Naive thymus-derived CD4-positive, alpha-beta T cell (primary cell): ENCODE results near the gene ATRN. TPM values are rescaled to one million over a fixed set of nuclear protein-coding genes. Genes with fewer than 3 reads are reported as not detected.

Experiments
- ATAC-seq: fragments of 150-1000 bp; cut with Tn5 transposase; 2 replicates; pipeline ENCODE4 v1.10.0; 2021; ENCODE audit warnings: mild to moderate bottlenecking, moderate library complexity
- CTCF ChIA-PET: fragments of 350-600 bp; sonication (Branson Sonifier 250); formaldehyde crosslinking; loops from one replicate; lab custom pipeline; 2021; ENCODE audit warnings: antibody characterized with exemption; lab: Charles Lee
- POLR2A ChIA-PET: fragments of 350-600 bp; sonication (Branson Sonifier 250); formaldehyde crosslinking; loops from one replicate; lab custom pipeline; 2021; ENCODE audit warnings: antibody characterized with exemption, inconsistent platforms; lab: Charles Lee
- DNase-seq, 9 donors: peaks; one replicate each; pipeline versions ENCODE4 v3.0.0 to v3.0.0-alpha.2; 2020 to 2022; ENCODE audit warnings: mixed read lengths in 1 of 9
- H3K27ac ChIP-seq: one replicate; pipeline ENCODE4 v1.7.0; 2013; ENCODE audit warnings: mild to moderate bottlenecking, low read depth, low read length, moderate library complexity
- H3K27me3 ChIP-seq, 2 donors: one replicate each; pipeline ENCODE4 v1.7.0; 2013; ENCODE audit warnings: low read length in 2 of 2, mild to moderate bottlenecking in 2 of 2, moderate library complexity in 2 of 2; ENCODE audit not compliant: control insufficient read depth in 2 of 2, insufficient read depth in 2 of 2
- H3K36me3 ChIP-seq, 3 experiments: 1 replicate in 2 of 3; 2 replicates in 1 of 3; pipeline ENCODE4 v1.7.0; 2013; ENCODE audit warnings: low read length in 3 of 3, mild to moderate bottlenecking in 3 of 3, moderate library complexity in 1 of 3; ENCODE audit not compliant: insufficient read depth in 3 of 3, control insufficient read depth in 2 of 3
- H3K4me1 ChIP-seq, 2 donors: one replicate each; pipeline ENCODE4 v1.7.0; 2013; ENCODE audit warnings: low read length in 2 of 2, mild to moderate bottlenecking in 2 of 2, moderate library complexity in 1 of 2; ENCODE audit not compliant: control insufficient read depth in 2 of 2, insufficient read depth in 2 of 2
- H3K4me3 ChIP-seq: 2 replicates; pipeline ENCODE4 v1.7.0; 2013; ENCODE audit warnings: mild to moderate bottlenecking, low read length
- H3K9me3 ChIP-seq, 3 experiments: 1 replicate in 2 of 3; 2 replicates in 1 of 3; pipeline ENCODE4 v1.7.0; 2013; ENCODE audit warnings: low read length in 3 of 3; ENCODE audit not compliant: control insufficient read depth in 2 of 3
- H3K27ac Mint-ChIP-seq, 9 donors: one replicate each; pipeline ENCODE4 v1.8.0; 2020 to 2022; ENCODE audit warnings: mixed read lengths in 9 of 9, mild to moderate bottlenecking in 8 of 9, moderate library complexity in 5 of 9, inconsistent platforms in 2 of 9
- H3K27me3 Mint-ChIP-seq, 5 donors: one replicate each; pipeline ENCODE4 v1.8.0; 2021 to 2022; ENCODE audit warnings: mixed read lengths in 5 of 5, mild to moderate bottlenecking in 1 of 5
- H3K36me3 Mint-ChIP-seq, 5 donors: one replicate each; pipeline ENCODE4 v1.8.0; 2020 to 2022; ENCODE audit warnings: mixed read lengths in 5 of 5, mild to moderate bottlenecking in 3 of 5, inconsistent platforms in 1 of 5
- H3K4me1 Mint-ChIP-seq, 7 donors: one replicate each; pipeline ENCODE4 v1.8.0; 2020 to 2022; ENCODE audit warnings: mixed read lengths in 7 of 7, mild to moderate bottlenecking in 3 of 7, inconsistent platforms in 1 of 7
- H3K4me3 Mint-ChIP-seq, 10 donors: one replicate each; pipeline ENCODE4 v1.8.0; 2020 to 2022; ENCODE audit warnings: mild to moderate bottlenecking in 10 of 10, mixed read lengths in 10 of 10, moderate library complexity in 6 of 10, inconsistent platforms in 2 of 10
- H3K9me3 Mint-ChIP-seq, 11 donors: one replicate each; pipeline ENCODE4 v1.8.0; 2020 to 2022; ENCODE audit warnings: mixed read lengths in 11 of 11, mild to moderate bottlenecking in 4 of 11, inconsistent platforms in 1 of 11, moderate library complexity in 1 of 11
- intact Hi-C, 2 donors: fragments of 100-400 bp; cut with micrococcal nuclease; formaldehyde crosslinking; loops; one replicate each; pipeline ENCODE4 v1.15.1; 2023
- polyA plus RNA-seq, 2 donors: library from polyadenylated mRNA; unstranded; fragments of 300-500 nt; fragmentation: Illumina TruSeq; gene quantifications; one replicate each; pipeline ENCODE4 v1.2.3, GENCODE V29; 2021
- total RNA-seq, 6 experiments: library from RNA in 5 of 6; stranded (reverse) in 5 of 6; gene quantifications; 1 replicate in 5 of 6; 2 replicates in 1 of 6; pipeline ENCODE4 v1.2.3 and lab custom pipeline; 2021 to 2026

Gene ATRN
- total and polyA plus RNA-seq, 7 experiments from 2014 or later, result 9.2 to 17.5 (median 12.9) TPM

DNA sequence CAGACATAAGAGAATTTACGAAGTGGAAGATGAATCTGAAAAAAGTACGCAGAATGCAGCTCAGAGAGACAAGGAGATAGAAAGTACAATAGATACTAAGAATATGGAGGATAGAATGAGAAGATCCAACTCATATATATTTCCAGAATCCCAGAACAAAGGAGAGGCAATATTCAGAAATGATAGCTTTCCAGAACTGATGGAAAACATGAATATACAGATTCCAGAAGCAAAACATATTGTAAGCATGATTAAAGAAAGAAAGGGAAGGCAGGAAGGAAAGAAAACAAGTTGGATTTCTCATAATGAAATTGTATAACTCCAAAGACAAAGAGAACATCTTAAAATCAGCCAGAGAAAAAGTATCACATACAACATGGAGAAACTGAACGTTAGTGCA is 169.4 kb downstream of the ATRN start:
- peaks cover 0 to 7% (median 0%) of the 10 kb centered on the region in 11 donors for H3K9me3 Mint-ChIP-seq
- ATAC-seq (no peak), DNase-seq (no peak)
- no peaks in the 10 kb centered on the region for H3K4me1 Mint-ChIP-seq
- no peaks in the 10 kb centered on the region for H3K27me3 Mint-ChIP-seq
- intact Hi-C loops, result no loop called here
- peaks cover 0 to 33% (median 0%) of the 10 kb centered on the region in 3 experiments for H3K36me3 ChIP-seq
- ChIA-PET POLR2A (no interaction called here), CTCF (no interaction called here)
- no peaks in the 10 kb centered on the region for H3K27me3 ChIP-seq
- no peaks in the 10 kb centered on the region for H3K4me1 ChIP-seq
- H3K27ac ChIP-seq, result no peak overlapping the region
- no peak overlapping the region for H3K4me3 Mint-ChIP-seq
- H3K27ac Mint-ChIP-seq, result no peak overlapping the region
- H3K9me3 ChIP-seq, result no peaks in the 10 kb centered on the region
- H3K4me3 ChIP-seq, result no peak overlapping the region
- peaks cover 9 to 68% (median 44%) of the 10 kb centered on the region in 5 donors for H3K36me3 Mint-ChIP-seq

DNA sequence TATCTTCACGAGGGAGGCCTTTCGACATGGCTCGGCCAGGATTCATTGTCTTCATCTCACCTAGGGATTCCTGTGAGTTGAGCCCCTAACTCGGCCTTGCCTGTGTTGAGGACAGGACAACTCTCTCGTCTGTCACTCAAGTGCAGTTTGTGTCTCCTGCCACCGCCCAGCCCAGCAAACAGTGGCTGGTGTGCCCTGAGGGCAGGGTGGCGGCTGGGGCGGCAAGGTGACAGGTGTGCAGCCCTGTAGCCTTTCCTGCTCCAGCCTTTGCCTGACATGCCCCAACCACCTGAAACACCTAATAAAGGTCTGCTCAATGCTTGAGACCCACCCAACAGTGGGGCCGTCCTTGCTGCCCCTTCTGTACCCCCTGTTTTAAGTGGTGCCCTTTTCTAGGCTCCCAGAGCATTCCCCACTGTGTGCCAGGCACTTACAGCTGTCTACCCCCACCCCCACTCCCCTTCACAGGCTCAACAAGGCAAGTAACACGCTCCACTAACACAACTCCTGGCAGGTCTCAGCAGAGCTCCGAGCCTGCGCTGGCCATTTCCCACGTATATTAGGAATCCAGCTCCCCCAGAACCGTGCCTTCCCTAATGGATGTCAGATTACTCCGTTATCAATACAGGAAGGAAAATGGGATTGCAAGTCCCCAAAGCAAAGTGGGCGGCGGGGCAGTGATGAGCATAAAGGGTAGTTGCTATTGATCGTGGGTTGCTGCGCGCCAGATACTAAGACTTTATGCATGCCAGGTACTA is 174.7 kb downstream of the ATRN start:
- CTCF ChIA-PET, result no interaction called here
- H3K36me3 ChIP-seq, result peaks cover 0 to 40% (median 0%) of the 10 kb centered on the region in 3 experiments
- no peak overlapping the region for H3K27ac Mint-ChIP-seq
- no peak overlapping the region for H3K27ac ChIP-seq
- no peaks in the 10 kb centered on the region for H3K27me3 ChIP-seq
- ATAC-seq, result no peak
- no peak for DNase-seq
- H3K27me3 Mint-ChIP-seq, result no peaks in the 10 kb centered on the region
- no peak overlapping the region for H3K4me3 Mint-ChIP-seq
- H3K4me3 ChIP-seq, result no peak overlapping the region
- POLR2A ChIA-PET, result no interaction called here
- H3K4me1 ChIP-seq, result no peaks in the 10 kb centered on the region
- intact Hi-C loops, result no loop called here
- no peaks in the 10 kb centered on the region for H3K9me3 ChIP-seq
- peaks cover 15 to 80% (median 39%) of the 10 kb centered on the region in 5 donors for H3K36me3 Mint-ChIP-seq
- peaks cover 0 to 4% (median 0%) of the 10 kb centered on the region in 11 donors for H3K9me3 Mint-ChIP-seq
- no peaks in the 10 kb centered on the region for H3K4me1 Mint-ChIP-seq

- no peak overlapping the region for H3K27ac Mint-ChIP-seq
- no peaks in the 10 kb centered on the region for H3K4me1 Mint-ChIP-seq
- no peak for DNase-seq
- CTCF ChIA-PET, result no interaction called here
- Histone ChIP-seq H3K4me3 (no peak overlapping the region), H3K27ac (no peak overlapping the region), H3K27me3 (no peaks in the 10 kb centered on the region), H3K36me3 (peaks cover 0 to 36% (median 0%) of the 10 kb centered on the region in 3 experiments), H3K4me1 (no peaks in the 10 kb centered on the region), H3K9me3 (no peaks in the 10 kb centered on the region)
- H3K36me3 Mint-ChIP-seq, result peaks cover 11 to 80% (median 38%) of the 10 kb centered on the region in 5 donors
- intact Hi-C loops, result no loop called here
- no peak overlapping the region for H3K4me3 Mint-ChIP-seq
- H3K9me3 Mint-ChIP-seq, result no peaks in the 10 kb centered on the region
- no peak for ATAC-seq
- POLR2A ChIA-PET, result no interaction called here
- no peaks in the 10 kb centered on the region for H3K27me3 Mint-ChIP-seq
These were observed 175.2 kb downstream of the ATRN start for GRCh38 chr20:3646067-3646440.

- Histone ChIP-seq H3K4me3 (no peak overlapping the region), H3K4me1 (no peaks in the 10 kb centered on the region), H3K9me3 (no peaks in the 10 kb centered on the region), H3K27me3 (no peaks in the 10 kb centered on the region), H3K27ac (no peak overlapping the region), H3K36me3 (peaks cover 0 to 36% (median 0%) of the 10 kb centered on the region in 3 experiments)
- intact Hi-C loops, result no loop called here
- Mint-ChIP-seq H3K9me3 (peaks cover 0 to 2% (median 0%) of the 10 kb centered on the region in 11 donors), H3K27me3 (no peaks in the 10 kb centered on the region), H3K4me1 (no peaks in the 10 kb centered on the region), H3K36me3 (peaks cover 11 to 84% (median 37%) of the 10 kb centered on the region in 5 donors), H3K4me3 (no peak overlapping the region), H3K27ac (no peak overlapping the region)
- DNase-seq (no peak), ATAC-seq (no peak)
- ChIA-PET CTCF (interaction anchor here (0.6 kb wide), 1 partner anchor 88 kb away, joined by 3 read pairs; no protein-coding TSS in a partner anchor), POLR2A (no interaction called here)
These were observed 175.8 kb downstream of the ATRN start for GRCh38 chr20:3646651-3647050.

- H3K4me1 ChIP-seq, result no peaks in the 10 kb centered on the region
- ATAC-seq, result no peak
- H3K4me3 Mint-ChIP-seq, result no peak overlapping the region
- peaks cover 0 to 36% (median 0%) of the 10 kb centered on the region in 3 experiments for H3K36me3 ChIP-seq
- H3K9me3 ChIP-seq, result no peaks in the 10 kb centered on the region
- peaks cover 5 to 81% (median 30%) of the 10 kb centered on the region in 5 donors for H3K36me3 Mint-ChIP-seq
- no peaks in the 10 kb centered on the region for H3K27me3 ChIP-seq
- peaks cover 0 to 4% (median 0%) of the 10 kb centered on the region in 7 donors for H3K4me1 Mint-ChIP-seq
- H3K9me3 Mint-ChIP-seq, result peaks cover 0 to 4% (median 0%) of the 10 kb centered on the region in 11 donors
- ChIA-PET CTCF (interaction anchor here (0.6 kb wide), 1 partner anchor 89 kb away, joined by 3 read pairs; no protein-coding TSS in a partner anchor), POLR2A (no interaction called here)
- intact Hi-C loops, result no loop called here
- no peak overlapping the region for H3K4me3 ChIP-seq
- peak overlapping the region in 1 of 9 donors; percentile 3 for H3K27ac Mint-ChIP-seq
- H3K27me3 Mint-ChIP-seq, result no peaks in the 10 kb centered on the region
- DNase-seq, result no peak
- H3K27ac ChIP-seq, result no peak overlapping the region
These were observed 176.7 kb downstream of the ATRN start for GRCh38 chr20:3647473-3647872.

DNA sequence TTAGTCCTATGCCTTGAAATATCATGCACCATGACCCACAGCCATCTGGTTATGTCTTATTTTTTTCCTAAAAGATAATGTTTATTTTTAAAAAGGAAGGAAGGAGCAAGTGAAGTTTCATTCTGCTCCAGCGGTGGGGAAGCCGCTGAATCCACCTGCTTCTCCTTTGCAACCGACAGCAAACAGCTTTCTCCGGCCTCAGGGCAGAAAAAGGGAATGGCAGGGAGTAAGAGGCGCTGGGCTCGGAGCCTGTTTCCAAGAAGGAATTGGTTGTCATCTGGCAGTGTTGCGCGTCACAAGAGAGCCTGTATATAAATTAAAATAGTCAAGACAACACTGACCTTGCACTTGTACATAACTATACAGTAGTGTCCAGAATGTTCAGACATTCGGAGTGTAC is 178.1 kb downstream of the ATRN start:
- no peaks in the 10 kb centered on the region for H3K27me3 Mint-ChIP-seq
- Histone ChIP-seq H3K9me3 (no peaks in the 10 kb centered on the region), H3K36me3 (peaks cover 0 to 33% (median 0%) of the 10 kb centered on the region in 3 experiments), H3K4me1 (no peaks in the 10 kb centered on the region), H3K27ac (no peak overlapping the region), H3K4me3 (no peak overlapping the region), H3K27me3 (no peaks in the 10 kb centered on the region)
- H3K4me3 Mint-ChIP-seq, result no peak overlapping the region
- CTCF ChIA-PET, result no interaction called here
- peaks cover 0 to 10% (median 0%) of the 10 kb centered on the region in 7 donors for H3K4me1 Mint-ChIP-seq
- intact Hi-C loops, result no loop called here
- ATAC-seq (no peak), DNase-seq (no peak)
- POLR2A ChIA-PET, result no interaction called here
- no peak overlapping the region for H3K27ac Mint-ChIP-seq
- peaks cover 7 to 70% (median 29%) of the 10 kb centered on the region in 5 donors for H3K36me3 Mint-ChIP-seq
- peaks cover 0 to 11% (median 3%) of the 10 kb centered on the region in 11 donors for H3K9me3 Mint-ChIP-seq
